Fibroblast of upper back skin (primary cell): ENCODE results near the gene DHX57.

ENCODE experiments used
- DNase-seq: peaks from one replicate; pipeline ENCODE4 v3.0.0-alpha.2; 2013

The DHX57 gene

GRCh38 chr2:38866773-38867443 lies 8.8 kb downstream of the DHX57 start:
- DNase-seq = no peak

GRCh38 chr2:38863061-38863695 lies 12.6 kb downstream of the DHX57 start:
- DNase-seq = no peak

- DNase-seq = no peak
Observed at GRCh38 chr2:38862476-38862875, 13.3 kb downstream of the DHX57 start.

- peak; percentile 12 for DNase-seq
Observed at GRCh38 chr2:38856165-38856564, 19.6 kb downstream of the DHX57 start.

- DNase-seq = no peak
Observed at GRCh38 chr2:38850045-38850444, 25.7 kb downstream of the DHX57 start.

- no peak for DNase-seq
Observed at GRCh38 chr2:38836791-38837190, 38.9 kb downstream of the DHX57 start.

- no peak for DNase-seq
Observed at GRCh38 chr2:38835990-38836389, 39.7 kb downstream of the DHX57 start.

- peak; percentile 31 for DNase-seq
Observed at GRCh38 chr2:38835015-38835601, 40.6 kb downstream of the DHX57 start.

GRCh38 chr2:38830526-38831159 lies 45.1 kb downstream of the DHX57 start:
- no peak for DNase-seq

- DNase-seq = peak; percentile 22
Observed at GRCh38 chr2:38829971-38830370, 45.8 kb downstream of the DHX57 start.

- no peak for DNase-seq
Observed at GRCh38 chr2:38828460-38828859, 47.3 kb downstream of the DHX57 start.

GRCh38 chr2:38827539-38828145 lies 48.1 kb downstream of the DHX57 start:
- DNase-seq = peak; percentile 81

- DNase-seq = no peak
Observed at GRCh38 chr2:38825956-38826355, 49.8 kb downstream of the DHX57 start.

- no peak for DNase-seq
Observed at GRCh38 chr2:38824906-38825305, 50.8 kb downstream of the DHX57 start.

GRCh38 chr2:38823386-38823785 lies 52.3 kb downstream of the DHX57 start:
- no peak for DNase-seq

- no peak for DNase-seq
Observed at GRCh38 chr2:38818565-38818964, 57.2 kb downstream of the DHX57 start.

GRCh38 chr2:38815936-38816335 lies 59.8 kb downstream of the DHX57 start:
- DNase-seq = no peak

GRCh38 chr2:38810488-38810887 lies 65.2 kb downstream of the DHX57 start:
- DNase-seq = no peak

- DNase-seq = no peak
Observed at GRCh38 chr2:38808677-38809076, 67.1 kb downstream of the DHX57 start.

- DNase-seq = no peak
Observed at GRCh38 chr2:38806733-38807059, 69.0 kb downstream of the DHX57 start.

GRCh38 chr2:38806015-38806732 lies 69.6 kb downstream of the DHX57 start:
- DNase-seq = no peak

- no peak for DNase-seq
Observed at GRCh38 chr2:38797953-38798352, 77.8 kb downstream of the DHX57 start.

GRCh38 chr2:38797250-38797676 lies 78.5 kb downstream of the DHX57 start:
- DNase-seq = peak; percentile 4
